Measurements from ENCODE around the gene SMARCD1.
A peak's percentile ranks its signal among the peaks of the same experiment; 100 is the strongest.

- TF ChIP-seq CTCF (IDR thresholded peaks at IDR 0.05; ENCODE audit: low read length) (peak; percentile 97), EZH2 (optimal IDR thresholded peaks at IDR 0.05; ENCODE audit: low read depth, low read length) (no peak), EZH2phosphoT487 (IDR thresholded peaks at IDR 0.05; ENCODE audit: low read length) (no peak)
Measured at GRCh38 chr12:50111693-50112455, 26.7 kb downstream of the SMARCD1 start, which contains the start of gene COX14.

Data from MM.1S (cell line).